Thymus (tissue), 11 donors: ENCODE measurements around the gene FES. TPM values are rescaled to one million over a fixed set of nuclear protein-coding genes. Genes with fewer than 3 reads are reported as not detected.
"Not testable (repeated sequence)": the region's sequence is repeated elsewhere in the genome, so short reads cannot be mapped to it uniquely, and the experiment has no call there.

ENCODE experiments used
- DNase-seq, 9 donors: peaks; one replicate each; pipeline ENCODE4 v3.0.0-alpha.2; 2013; ENCODE audit warnings: low spot score in 9 of 9, low read depth in 6 of 9, missing footprints in 1 of 9
- H3K27ac ChIP-seq, 2 donors: one replicate each; pipeline ENCODE4 v1.5.1; 2013; ENCODE audit warnings: control low read depth in 1 of 2, low read depth in 1 of 2, low read length in 1 of 2, mild to moderate bottlenecking in 1 of 2, moderate library complexity in 1 of 2
- H3K27me3 ChIP-seq, 2 donors: one replicate each; pipeline ENCODE4 v1.5.1; 2013; ENCODE audit warnings: low read length in 1 of 2; ENCODE audit not compliant: control insufficient read depth in 2 of 2, insufficient read depth in 1 of 2
- H3K36me3 ChIP-seq, 2 donors: one replicate each; pipeline ENCODE4 v1.5.1; 2013; ENCODE audit warnings: low read length in 1 of 2, mild to moderate bottlenecking in 1 of 2, moderate library complexity in 1 of 2; ENCODE audit not compliant: control insufficient read depth in 2 of 2, insufficient read depth in 2 of 2
- H3K4me1 ChIP-seq, 2 donors: one replicate each; pipeline ENCODE4 v1.5.1; 2013; ENCODE audit warnings: low read length in 2 of 2; ENCODE audit not compliant: control insufficient read depth in 2 of 2, insufficient read depth in 2 of 2
- H3K4me3 ChIP-seq, 2 donors: one replicate each; pipeline ENCODE4 v1.5.1; 2013; ENCODE audit warnings: low read length in 2 of 2, control low read depth in 1 of 2, mild to moderate bottlenecking in 1 of 2
- H3K9me3 ChIP-seq, 2 donors: one replicate each; pipeline ENCODE4 v1.5.1; 2013; ENCODE audit warnings: low read length in 1 of 2, mild to moderate bottlenecking in 1 of 2; ENCODE audit not compliant: control insufficient read depth in 2 of 2, insufficient read depth in 1 of 2
- WGBS: extraction: QIAGEN DNeasy Blood & Tissue Kit; methylation state at CpG from one replicate; pipeline ENCODE4 v1.1.7; 2013; 5-methylcytosine and 5-hydroxymethylcytosine counted together
- polyA plus RNA-seq: library from polyadenylated mRNA; stranded (reverse); fragments of 200-250 nt; gene quantifications from one replicate; pipeline ENCODE4 v1.2.3, GENCODE V29; 2013
- total RNA-seq: library from RNA; stranded (reverse); fragments of 120-200 nt; gene quantifications from one replicate; pipeline ENCODE4 v1.2.4, GENCODE V29; 2013
- donor health status: healthy.

The FES gene
- total and polyA plus RNA-seq, 2 donors: 8.3 to 19.4 TPM

- not testable (repeated sequence) for DNase-seq, H3K27me3 ChIP-seq, H3K36me3 ChIP-seq, H3K9me3 ChIP-seq, H3K27ac ChIP-seq, H3K4me3 ChIP-seq
- H3K4me1 ChIP-seq: peaks cover 16 to 20% of the 10 kb centered on the region in 2 donors
- WGBS: 96% methylated on average over 10 of the region's 10 CpGs
Observed at GRCh38 chr15:90926766-90927165, 42.5 kb downstream of the FES start.

GRCh38 chr15:90928106-90928505, 43.8 kb downstream of the FES start:
- not testable (repeated sequence) for H3K36me3 ChIP-seq, DNase-seq, H3K9me3 ChIP-seq, H3K27me3 ChIP-seq, H3K27ac ChIP-seq, H3K4me3 ChIP-seq
- WGBS: 97% methylated on average over 7 of the region's 7 CpGs
- H3K4me1 ChIP-seq: peaks cover 16 to 28% of the 10 kb centered on the region in 2 donors

- H3K9me3 ChIP-seq: no peaks in the 10 kb centered on the region
- H3K4me1 ChIP-seq: peaks cover 18 to 37% of the 10 kb centered on the region in 2 donors
- H3K27ac ChIP-seq: peak overlapping the region; percentile 94 to 95
- 48% methylated on average over 21 of the region's 21 CpGs for WGBS
- peak overlapping the region; percentile 74 to 82 for H3K4me3 ChIP-seq
- no peaks in the 10 kb centered on the region for H3K27me3 ChIP-seq
- peak in 1 of 9 donors; percentile 49 for DNase-seq
- no peaks in the 10 kb centered on the region for H3K36me3 ChIP-seq
Observed at GRCh38 chr15:90929246-90930019, 45.1 kb downstream of the FES start.

- Histone ChIP-seq H3K9me3 (peaks cover 0 to 4% of the 10 kb centered on the region in 2 donors), H3K4me3 (no peak overlapping the region), H3K4me1 (peaks cover 29 to 49% of the 10 kb centered on the region in 2 donors), H3K27ac (peak overlapping the region; percentile 89 to 95), H3K36me3 (no peaks in the 10 kb centered on the region), H3K27me3 (no peaks in the 10 kb centered on the region)
- 81% methylated on average over 15 of the region's 15 CpGs for WGBS
- peak in 1 of 9 donors; percentile 23 for DNase-seq
Observed at GRCh38 chr15:90930861-90931574, 46.7 kb downstream of the FES start.

GRCh38 chr15:90931575-90931827, 47.2 kb downstream of the FES start:
- no peaks in the 10 kb centered on the region for H3K36me3 ChIP-seq
- peak overlapping the region; percentile 57 for H3K4me3 ChIP-seq
- WGBS: 18% methylated on average over 6 of the region's 6 CpGs
- peaks cover 0 to 4% of the 10 kb centered on the region in 2 donors for H3K9me3 ChIP-seq
- no peak for DNase-seq
- no peaks in the 10 kb centered on the region for H3K27me3 ChIP-seq
- peaks cover 32 to 54% of the 10 kb centered on the region in 2 donors for H3K4me1 ChIP-seq
- H3K27ac ChIP-seq: peak overlapping the region; percentile 62 to 89

- peak; percentile 76 to 95 (median 87) for DNase-seq
- H3K4me1 ChIP-seq: peaks cover 32 to 54% of the 10 kb centered on the region in 2 donors
- H3K4me3 ChIP-seq: peak within 1 kb of the TSS; percentile 57
- no peaks in the 10 kb centered on the region for H3K27me3 ChIP-seq
- peak within 1 kb of the TSS; percentile 89 to 90 for H3K27ac ChIP-seq
- under 1% methylated on average over 52 of the region's 52 CpGs for WGBS
- H3K36me3 ChIP-seq: peaks cover 0 to 4% of the 10 kb centered on the region in 2 donors
- H3K9me3 ChIP-seq: peaks cover 0 to 4% of the 10 kb centered on the region in 2 donors
Observed at GRCh38 chr15:90931828-90932659, 47.7 kb downstream of the FES start, which contains the start of gene HDDC3. HDDC3 (minus strand) TSS chr15:90932549; CDS start chr15:90932540, 9 bp downstream.

GRCh38 chr15:90932660-90932991, 48.3 kb downstream of the FES start:
- peaks cover 0 to 4% of the 10 kb centered on the region in 2 donors for H3K9me3 ChIP-seq
- H3K36me3 ChIP-seq: peaks cover 0 to 4% of the 10 kb centered on the region in 2 donors
- DNase-seq: no peak
- H3K4me3 ChIP-seq: peak overlapping the region; percentile 57
- peaks cover 32 to 54% of the 10 kb centered on the region in 2 donors for H3K4me1 ChIP-seq
- WGBS: 24% methylated on average over 5 of the region's 5 CpGs
- peak overlapping the region in 1 of 2 donors; percentile 89 for H3K27ac ChIP-seq
- no peaks in the 10 kb centered on the region for H3K27me3 ChIP-seq

GRCh38 chr15:90933301-90933700, 49.0 kb downstream of the FES start:
- H3K27ac ChIP-seq: no peak overlapping the region
- DNase-seq: no peak
- H3K4me3 ChIP-seq: no peak overlapping the region
- H3K36me3 ChIP-seq: peaks cover 1 to 6% of the 10 kb centered on the region in 2 donors
- H3K9me3 ChIP-seq: peaks cover 0 to 4% of the 10 kb centered on the region in 2 donors
- peaks cover 32 to 54% of the 10 kb centered on the region in 2 donors for H3K4me1 ChIP-seq
- H3K27me3 ChIP-seq: no peaks in the 10 kb centered on the region
- WGBS: 79% methylated on average over 1 of the region's 1 CpG
